ENCODE results near the gene PPP1R3C.

Gene PPP1R3C

DNA sequence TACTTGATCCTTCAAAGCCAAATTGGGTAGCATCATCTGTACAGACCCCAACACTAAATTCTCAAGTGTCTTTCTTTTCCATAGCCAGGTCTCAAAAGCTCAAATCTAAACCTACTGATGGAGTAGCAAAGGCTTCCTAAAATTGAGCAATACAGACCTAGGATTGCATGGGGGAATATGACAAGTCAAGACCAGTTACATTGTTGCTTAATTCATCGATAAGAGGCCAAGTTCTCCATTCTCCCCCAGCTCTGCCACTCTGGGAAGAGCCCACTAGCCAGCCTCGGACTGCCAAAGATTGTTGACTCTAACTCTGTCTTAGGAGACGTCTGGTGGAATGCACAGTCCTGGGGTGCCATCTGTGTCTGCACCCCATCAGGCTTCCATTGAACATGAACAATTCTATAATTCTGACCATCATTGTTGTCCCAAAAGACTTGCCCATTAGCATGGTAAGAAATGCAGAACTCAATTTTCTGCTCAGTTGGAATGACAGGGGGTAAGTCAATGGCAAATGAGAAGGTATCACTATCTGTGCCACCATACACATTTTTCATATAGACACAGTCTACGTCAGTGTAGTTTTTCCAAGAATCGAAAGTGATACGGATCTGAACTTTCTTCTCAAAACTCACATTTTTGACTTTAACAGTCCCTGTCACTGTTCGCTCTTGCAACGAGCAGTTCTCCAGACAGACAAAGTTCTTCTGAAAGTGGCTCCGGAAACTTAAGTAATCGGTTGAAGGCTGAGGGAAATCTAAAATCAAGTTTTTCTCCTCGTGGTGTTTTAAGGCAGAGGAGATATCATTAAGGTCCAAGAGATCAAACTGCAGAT lies 2.9 kb downstream of the PPP1R3C start:
- DNase-seq: no peak

DNA sequence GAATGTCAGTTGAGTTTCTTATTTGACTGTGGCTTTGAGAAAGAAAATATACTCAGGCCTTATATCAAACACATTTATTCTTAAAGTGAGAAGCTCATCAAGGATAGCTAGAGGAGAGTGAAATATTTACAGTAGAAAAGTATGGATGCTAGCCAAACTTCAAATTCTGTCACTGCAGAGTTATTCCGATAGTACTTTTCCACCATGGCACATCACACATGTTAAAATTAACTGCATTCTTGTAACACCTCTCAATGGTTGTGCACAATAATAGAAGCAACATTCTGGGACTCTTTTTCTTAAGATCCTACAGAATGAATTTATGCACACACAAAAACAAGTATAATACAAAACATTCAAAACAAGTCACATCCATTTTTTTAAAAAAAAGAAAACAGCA lies 4.5 kb downstream of the PPP1R3C start:
- no peak for DNase-seq

DNA sequence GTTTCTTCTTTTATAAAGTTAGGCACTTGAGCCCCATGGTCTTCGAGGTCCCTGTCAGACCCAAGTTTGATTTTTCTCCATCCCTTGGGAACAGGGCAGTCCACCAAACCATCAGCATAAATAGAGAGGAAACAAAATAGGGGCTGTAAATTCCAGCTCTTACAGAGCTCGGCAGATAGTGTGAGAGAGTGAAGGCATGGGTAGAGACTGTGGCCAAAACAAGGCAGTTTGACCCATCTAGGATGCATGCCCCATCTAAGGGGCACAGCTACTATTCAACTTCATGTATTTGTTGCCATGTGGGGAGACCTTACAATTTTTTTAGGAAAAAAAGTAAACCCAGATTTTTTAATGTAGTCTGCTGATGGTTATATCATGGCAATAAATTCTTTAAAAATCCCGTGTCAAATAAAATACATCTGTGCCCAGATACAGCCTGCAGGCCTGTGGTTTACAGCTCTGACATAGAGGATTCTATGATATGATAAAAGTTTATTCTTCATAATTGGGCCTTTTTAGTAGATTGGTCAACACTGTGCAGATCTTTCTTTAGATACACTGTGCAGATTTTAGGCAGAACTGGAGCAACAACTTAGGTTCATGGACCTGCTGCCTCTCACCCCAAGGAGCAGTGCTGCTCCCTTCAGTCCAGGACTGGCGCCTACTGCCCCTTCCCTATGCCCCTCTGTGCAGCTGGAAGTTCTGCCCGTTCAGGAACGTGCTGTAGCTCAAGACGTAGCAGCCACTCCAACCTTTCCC lies 5.3 kb downstream of the PPP1R3C start:
- DNase-seq: no peak

GRCh38 chr10:91626936-91627335 lies 5.9 kb downstream of the PPP1R3C start:
- no peak for DNase-seq

- no peak for DNase-seq
Measured at GRCh38 chr10:91624633-91625032, 8.2 kb downstream of the PPP1R3C start.

DNA sequence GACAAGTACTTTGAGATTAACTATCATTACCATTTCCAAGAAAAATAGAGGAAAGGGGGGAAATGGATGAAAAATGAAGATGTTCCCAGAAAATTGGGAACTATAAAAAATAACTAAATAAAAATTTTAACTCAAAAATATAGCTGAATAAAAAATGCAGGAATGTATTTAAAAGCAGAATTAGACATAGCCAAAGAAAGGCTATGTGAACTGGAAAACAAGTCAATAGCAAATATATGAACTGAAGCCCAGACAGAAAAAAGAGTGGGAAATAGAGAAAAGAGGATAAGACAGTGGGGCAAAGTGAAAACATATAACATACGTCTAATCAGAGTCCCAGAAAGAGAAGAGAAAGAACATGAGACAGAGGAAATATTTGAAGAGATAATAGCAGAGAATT lies 10.3 kb downstream of the PPP1R3C start:
- DNase-seq: no peak

GRCh38 chr10:91621483-91622113 lies 11.3 kb downstream of the PPP1R3C start:
- DNase-seq: no peak

GRCh38 chr10:91617072-91617609 lies 15.7 kb downstream of the PPP1R3C start:
- DNase-seq: no peak

DNA sequence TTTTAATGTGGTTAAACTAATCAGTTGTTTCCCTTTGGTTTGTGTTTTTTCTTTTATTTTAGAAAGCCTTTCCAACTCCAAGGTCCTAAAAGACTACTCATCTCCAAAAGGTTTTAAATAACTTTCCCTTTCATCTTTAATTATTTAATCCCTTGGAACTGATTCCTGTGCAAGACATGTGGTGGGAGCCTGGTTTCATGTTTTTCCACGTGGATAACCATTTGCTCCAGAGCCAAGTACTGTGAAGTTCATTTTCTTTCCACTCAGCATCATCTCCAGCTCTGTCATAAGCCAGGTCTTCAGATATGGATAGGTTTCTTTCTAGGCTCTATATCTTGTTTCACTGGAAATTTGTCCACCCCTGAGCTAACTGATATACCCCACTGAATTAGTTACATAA lies 16.7 kb downstream of the PPP1R3C start:
- DNase-seq: no peak

GRCh38 chr10:91614225-91614624 lies 18.6 kb downstream of the PPP1R3C start:
- DNase-seq: no peak

GRCh38 chr10:91613411-91614187 lies 19.3 kb downstream of the PPP1R3C start:
- no peak for DNase-seq

DNA sequence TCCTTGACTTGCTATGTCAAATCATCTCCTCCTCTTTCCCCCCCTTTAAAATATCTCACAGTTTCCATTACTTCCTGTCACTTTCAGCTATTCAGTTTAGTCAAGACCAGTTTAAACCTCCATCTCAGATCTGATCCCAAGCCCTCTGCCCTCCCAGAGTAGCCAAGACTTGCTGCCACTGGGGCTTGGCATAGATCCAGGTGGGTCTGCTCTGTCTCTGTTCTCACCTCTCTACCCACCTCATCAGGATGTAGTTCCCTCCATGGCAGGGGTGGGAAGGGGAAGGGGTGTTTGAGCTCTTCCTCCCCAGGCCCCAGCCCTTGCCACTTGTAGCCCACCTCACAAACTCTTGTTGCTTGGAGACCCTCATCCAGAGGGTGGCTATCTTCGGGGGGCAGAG lies 22.0 kb downstream of the PPP1R3C start:
- no peak for DNase-seq

DNA sequence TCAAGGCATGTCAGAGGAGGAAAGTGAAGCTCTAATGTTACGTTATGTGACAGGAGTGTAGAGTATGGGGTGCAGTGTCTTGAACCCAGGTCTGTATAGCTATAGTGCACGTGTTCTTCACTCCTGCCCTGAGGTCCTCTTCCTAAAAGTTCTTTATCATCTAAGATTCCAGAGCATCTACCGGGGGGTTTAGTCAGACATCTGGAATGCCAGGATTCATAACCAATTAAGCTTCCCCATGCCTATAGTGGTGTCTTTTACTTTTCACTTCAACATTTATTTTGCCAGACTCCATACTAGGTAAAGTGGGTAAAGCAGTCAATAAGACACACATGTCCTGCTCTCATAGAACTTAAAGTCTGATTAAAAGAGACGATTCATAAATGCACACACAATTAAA lies 22.4 kb downstream of the PPP1R3C start:
- no peak for DNase-seq

DNA sequence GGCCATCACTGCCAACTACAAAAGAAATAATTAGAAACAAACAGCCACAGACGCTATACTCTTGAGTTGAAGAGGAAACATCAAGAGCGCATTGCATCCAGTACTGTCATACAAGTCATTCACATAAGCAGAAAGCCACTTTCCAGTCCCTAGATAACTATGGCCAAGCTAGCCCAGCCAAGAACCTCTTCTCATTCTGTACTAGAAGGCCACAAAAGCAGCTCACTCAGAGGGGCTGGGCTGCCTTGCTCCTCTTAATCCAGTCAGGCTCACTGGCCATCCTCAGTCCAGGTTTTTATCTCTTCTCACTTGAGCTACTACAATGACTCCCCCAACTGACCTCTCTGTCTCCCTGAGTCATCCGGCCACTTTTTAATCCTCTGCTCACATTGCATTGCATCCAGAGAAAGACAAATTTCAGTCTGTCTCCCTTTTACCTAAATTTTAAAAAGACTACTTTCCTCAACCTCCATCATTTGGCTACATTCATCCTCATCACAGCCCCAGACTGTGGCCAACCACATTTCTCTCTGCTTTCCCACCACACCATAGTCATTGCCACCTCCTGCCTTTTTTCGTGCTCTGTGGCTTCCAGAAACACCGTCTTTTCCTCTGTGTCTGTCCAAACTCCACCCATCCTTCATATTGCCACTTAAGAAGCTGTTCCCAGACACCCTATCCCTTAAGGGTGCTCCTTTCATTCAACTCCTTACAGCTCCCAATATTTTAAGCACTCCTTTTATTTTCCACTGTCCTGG lies 25.0 kb downstream of the PPP1R3C start:
- no peak for DNase-seq

- no peak for DNase-seq
Measured at GRCh38 chr10:91605968-91606367, 26.9 kb downstream of the PPP1R3C start.

- no peak for DNase-seq
Measured at GRCh38 chr10:91604553-91605534, 28.0 kb downstream of the PPP1R3C start.

DNA sequence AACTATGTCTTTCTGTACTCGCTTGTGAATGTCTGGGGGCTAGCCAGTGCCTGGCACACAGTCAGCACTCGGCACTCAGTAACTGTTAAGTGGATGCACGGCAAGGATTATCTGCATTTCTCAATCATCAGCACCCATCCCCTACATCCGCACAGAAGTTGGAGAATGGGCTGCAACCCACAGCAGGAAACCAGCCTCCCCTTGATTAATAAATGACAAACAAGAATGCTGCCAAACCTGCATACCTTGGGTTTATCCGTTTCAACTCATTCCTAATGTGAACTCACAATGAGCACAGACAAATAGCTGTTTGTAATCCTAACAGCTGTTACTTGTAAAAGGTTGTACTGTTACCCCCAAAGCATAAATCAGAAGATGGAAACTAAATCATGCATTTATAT lies 28.9 kb downstream of the PPP1R3C start:
- no peak for DNase-seq

- DNase-seq: no peak
Measured at GRCh38 chr10:91602868-91603568, 29.9 kb downstream of the PPP1R3C start.

- DNase-seq: no peak
Measured at GRCh38 chr10:91602449-91602848, 30.4 kb downstream of the PPP1R3C start.

DNA sequence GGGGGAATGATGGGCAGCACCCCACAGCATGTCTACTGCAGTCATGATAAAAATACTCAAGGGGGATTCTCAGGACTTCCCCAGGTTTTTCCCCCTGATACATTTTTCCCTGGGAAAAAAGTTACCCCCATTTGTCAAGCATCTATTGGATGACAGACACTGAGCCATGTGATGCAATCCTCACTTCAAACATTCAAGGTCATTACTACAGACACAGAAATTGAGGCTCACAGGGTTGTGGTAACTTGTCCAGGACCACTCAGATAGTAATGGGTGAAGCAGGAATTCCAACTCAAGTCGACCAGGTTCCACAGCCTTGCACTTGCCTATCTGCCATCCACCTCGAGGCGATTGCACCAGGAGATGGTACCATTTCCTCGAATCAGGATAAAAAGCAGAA lies 31.7 kb downstream of the PPP1R3C start:
- no peak for DNase-seq
